Colonic mucosa (tissue), 4 donors: ENCODE results near the gene TGFBR3L. TPM values are rescaled to one million over a fixed set of nuclear protein-coding genes. Genes with fewer than 3 reads are reported as not detected.

Experiments used
- DNase-seq: peaks from one replicate; pipeline ENCODE4 v3.0.0-alpha.2; 2020
- H3K27ac ChIP-seq: fragments of 200-600 bp; one replicate; pipeline ENCODE4 v1.8.0; 2021
- H3K27me3 ChIP-seq: fragments of 200-600 bp; one replicate; pipeline ENCODE4 v1.8.0; 2021
- H3K36me3 ChIP-seq: fragments of 200-600 bp; one replicate; pipeline ENCODE4 v1.8.0; 2021
- H3K4me1 ChIP-seq: fragments of 200-600 bp; one replicate; pipeline ENCODE4 v1.8.0; 2021; ENCODE audit warnings: mild to moderate bottlenecking
- H3K4me3 ChIP-seq: fragments of 200-600 bp; one replicate; pipeline ENCODE4 v1.8.0; 2021
- H3K9ac ChIP-seq, 2 donors: one replicate each; pipeline ENCODE4 v1.7.0; 2013; ENCODE audit warnings: control low read depth in 2 of 2, low read depth in 2 of 2, low read length in 2 of 2
- H3K9me3 ChIP-seq: fragments of 200-600 bp; one replicate; pipeline ENCODE4 v1.8.0; 2021
- CTCF ChIP-seq: fragments of 200-600 bp; IDR thresholded peaks from one replicate; pipeline ENCODE4 v1.8.0; 2022; ENCODE audit warnings: antibody characterized with exemption, mild to moderate bottlenecking
- intact Hi-C: fragments of 100-400 bp; cut with DNase I; formaldehyde crosslinking; loops from one replicate; pipeline ENCODE4 v1.14.1; 2022
- total RNA-seq, 2 donors: library from RNA; stranded (reverse); fragmentation: NEBNext Ultra II Directional in 1 of 2; extraction: Animal tissue kit (Norgen Biotek cat#: 25700) in 1 of 2; gene quantifications; one replicate each; pipeline ENCODE4 v1.2.1, GENCODE V29; 2021
- donor health status: healthy.
- donor health status: DM: no; HTN: no; CAD: no.
- donor health status: DM: no; HTN: no; CAD: no.

TGFBR3L gene
- total RNA-seq, 2 donors from 2014 or later, result not detected

DNA sequence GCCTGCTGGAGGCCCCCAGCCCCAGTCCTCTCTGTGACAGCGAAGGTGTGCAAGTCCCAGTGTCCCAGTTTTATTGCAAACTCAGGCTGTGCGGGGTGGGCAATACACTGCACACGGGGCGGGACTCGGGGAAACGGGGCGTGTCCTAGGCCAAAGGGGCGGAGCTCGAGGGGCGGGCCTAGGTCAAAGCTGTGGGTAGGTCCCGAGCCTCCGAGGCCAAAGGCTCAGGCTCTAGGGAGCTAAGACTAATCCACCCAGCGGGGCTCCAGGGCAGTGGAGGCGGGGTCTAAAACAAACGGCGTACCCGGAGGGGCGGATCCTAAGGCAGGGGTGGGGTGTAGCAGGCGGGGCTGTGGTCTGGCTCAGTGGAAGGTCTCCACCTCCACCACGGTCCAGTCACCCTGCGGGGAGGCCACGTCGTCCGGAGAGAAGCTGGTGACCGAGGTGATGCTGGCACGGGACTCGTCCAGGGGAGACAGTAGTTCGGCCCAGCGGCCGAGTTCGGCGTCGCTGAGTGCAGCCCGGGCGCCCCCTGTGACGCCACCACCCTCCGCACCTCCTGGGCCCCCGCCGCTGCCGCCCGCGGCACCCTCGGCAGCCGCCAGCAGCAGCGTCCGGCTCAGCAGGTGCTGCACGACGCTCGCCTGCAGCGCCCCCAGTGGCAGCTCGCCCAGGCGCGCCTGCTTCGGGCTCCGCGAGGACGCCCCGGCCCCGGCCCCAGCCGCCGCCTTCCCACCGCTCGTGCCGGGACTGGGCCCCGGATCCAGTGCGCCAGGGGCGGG lies 45.8 kb upstream of the TGFBR3L start:
- DNase-seq, result peak; percentile 87
- Histone ChIP-seq H3K4me1 (peaks cover 4% of the 10 kb centered on the region), H3K4me3 (peak overlapping the region; percentile 56), H3K9me3 (no peaks in the 10 kb centered on the region), H3K27ac (peak overlapping the region; percentile 50), H3K9ac (peak overlapping the region; percentile 5 to 60), H3K36me3 (no peaks in the 10 kb centered on the region), H3K27me3 (peaks cover 26% of the 10 kb centered on the region)
- intact Hi-C loops, result no loop called here
- peak; percentile 80 for TF ChIP-seq CTCF

DNA sequence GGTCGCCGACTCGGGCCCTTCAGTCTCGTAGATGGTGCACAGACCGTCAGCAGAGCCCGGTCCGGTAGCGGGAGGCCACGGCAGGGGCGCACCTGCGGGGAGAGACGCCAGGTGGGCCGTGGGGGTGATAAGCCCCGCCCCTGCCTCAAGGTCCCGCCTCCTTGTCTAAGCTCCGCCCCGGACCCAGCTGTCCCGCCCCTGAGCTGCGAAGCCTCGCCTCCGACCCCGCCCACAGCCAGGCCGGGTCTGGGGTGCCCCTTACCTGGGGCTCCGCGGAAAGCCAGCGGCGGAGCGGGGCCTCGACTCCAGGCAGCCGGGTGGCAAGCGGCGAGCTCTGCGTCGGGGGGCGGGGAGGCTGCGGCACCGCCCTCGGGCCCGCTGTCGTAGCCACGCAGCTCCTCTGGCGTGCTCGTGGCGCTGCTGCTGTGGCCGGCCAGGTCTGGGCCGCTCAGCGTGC lies 45.1 kb upstream of the TGFBR3L start:
- Histone ChIP-seq H3K4me1 (peaks cover 4% of the 10 kb centered on the region), H3K9ac (peak overlapping the region in 1 of 2 donors; percentile 60), H3K27me3 (peaks cover 25% of the 10 kb centered on the region), H3K4me3 (peak overlapping the region; percentile 56), H3K9me3 (no peaks in the 10 kb centered on the region), H3K36me3 (no peaks in the 10 kb centered on the region), H3K27ac (peak overlapping the region; percentile 50)
- peak; percentile 82 for DNase-seq
- TF ChIP-seq CTCF, result no peak
- intact Hi-C loops, result no loop called here

GRCh38 chr19:7869910-7870511 lies 44.6 kb upstream of the TGFBR3L start:
- Histone ChIP-seq H3K9ac (no peak overlapping the region), H3K27ac (peak overlapping the region; percentile 50), H3K9me3 (no peaks in the 10 kb centered on the region), H3K4me1 (peaks cover 4% of the 10 kb centered on the region), H3K27me3 (peaks cover 26% of the 10 kb centered on the region), H3K4me3 (peak overlapping the region; percentile 56), H3K36me3 (no peaks in the 10 kb centered on the region)
- intact Hi-C loops, result no loop called here
- TF ChIP-seq CTCF, result no peak
- peak; percentile 62 for DNase-seq

DNA sequence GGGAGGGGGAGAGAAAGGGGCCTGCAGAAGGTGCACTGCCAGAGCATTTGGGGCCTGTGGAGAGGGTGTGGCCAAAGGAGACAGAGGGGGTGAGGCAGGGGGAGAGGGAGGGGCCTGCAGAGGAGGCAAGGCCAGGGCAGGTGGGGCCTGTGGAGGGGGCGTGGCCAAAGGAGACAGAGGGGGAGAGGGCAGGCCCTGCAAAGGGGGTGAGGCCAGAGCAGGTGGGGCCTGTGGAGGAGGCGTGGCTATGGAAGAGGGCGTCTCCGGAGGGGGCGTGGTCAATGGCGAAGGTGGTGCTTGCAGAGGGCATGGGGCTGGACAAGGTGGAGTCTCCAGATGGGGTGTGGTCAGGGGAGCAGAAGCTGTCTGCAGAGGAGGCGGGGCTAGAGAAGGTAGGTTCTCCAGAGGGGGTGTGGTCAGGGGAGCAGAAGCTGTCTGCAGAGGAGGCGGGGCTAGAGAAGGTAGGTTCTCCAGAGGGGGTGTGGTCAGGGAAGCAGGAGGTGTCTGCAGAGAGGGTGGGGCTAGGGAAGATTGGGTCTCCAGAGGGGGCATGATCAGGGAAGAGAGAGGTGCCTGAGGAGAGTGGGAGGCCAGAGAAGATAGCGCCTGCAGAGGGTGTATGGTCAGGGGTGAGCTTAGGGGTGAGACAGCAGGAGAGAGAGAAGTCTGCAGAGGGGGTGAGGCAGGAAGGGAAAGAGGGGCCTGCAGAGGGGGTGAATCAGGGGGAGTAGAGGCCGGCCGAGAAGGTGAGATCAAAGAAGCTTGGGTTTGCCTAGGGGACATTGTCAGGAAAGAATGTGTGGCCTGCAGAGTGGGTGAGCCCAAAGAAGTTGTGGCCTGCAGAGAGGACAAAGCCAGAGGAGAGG lies 43.8 kb upstream of the TGFBR3L start:
- Histone ChIP-seq H3K27me3 (peaks cover 28% of the 10 kb centered on the region), H3K4me3 (no peak overlapping the region), H3K4me1 (peaks cover 4% of the 10 kb centered on the region), H3K9ac (no peak overlapping the region), H3K9me3 (no peaks in the 10 kb centered on the region), H3K27ac (peak overlapping the region; percentile 63), H3K36me3 (no peaks in the 10 kb centered on the region)
- DNase-seq, result peak; percentile 79
- TF ChIP-seq CTCF, result no peak
- intact Hi-C loops, result no loop called here
